Body of pancreas (tissue), 4 donors: Measurements from ENCODE around the gene DRD4. TPM values are rescaled to one million over a fixed set of nuclear protein-coding genes. Genes with fewer than 3 reads are reported as not detected.

ENCODE experiments used
- ATAC-seq: fragments of 150-250 bp; one replicate; pipeline ENCODE4 v1.9.1; 2016
- DNase-seq, 4 donors: peaks; one replicate each; pipeline ENCODE4 v3.0.0-alpha.2; 2019
- H3K27ac ChIP-seq, 4 donors: fragments of 200-600 bp; sonication (generic); 1 replicate in 3 of 4; 2 replicates in 1 of 4; pipeline versions ENCODE4 v1.5.1 to v1.6.1; 2016 to 2019; ENCODE audit warnings: mild to moderate bottlenecking in 1 of 4, mixed read lengths in 1 of 4, moderate library complexity in 1 of 4
- H3K27me3 ChIP-seq, 2 donors: fragments of 200-600 bp; sonication (generic); one replicate each; pipeline ENCODE4 v1.6.0; 2016; ENCODE audit warnings: mild to moderate bottlenecking in 1 of 2
- H3K36me3 ChIP-seq, 2 donors: fragments of 200-600 bp; sonication (generic); replicated peaks in 1 of 2; 2 replicates each; pipeline ENCODE4 v1.5.1; 2016; ENCODE audit warnings: low read depth in 2 of 2; ENCODE audit not compliant: insufficient read depth in 1 of 2
- H3K4me1 ChIP-seq: fragments of 200-600 bp; sonication (generic); one replicate; pipeline ENCODE4 v1.6.0; 2016
- H3K4me3 ChIP-seq, 2 donors: fragments of 200-600 bp; sonication (generic); 1 replicate in 1 of 2; 2 replicates in 1 of 2; pipeline ENCODE4 v1.5.1; 2016 to 2019
- H3K9me3 ChIP-seq, 3 donors: fragments of 200-600 bp; sonication (generic); 1 replicate in 2 of 3; 2 replicates in 1 of 3; pipeline ENCODE4 v1.5.1; 2016
- CTCF ChIP-seq, 7 experiments: fragments of 450-650 bp in 4 of 7; fragments of 200-600 bp in 3 of 7; sonication (generic) in 3 of 7; IDR thresholded peaks; one replicate each; pipeline ENCODE4 v1.5.1; 2016 to 2019; ENCODE audit warnings: antibody characterized with exemption in 7 of 7
- POLR2A ChIP-seq, 3 donors: fragments of 450-650 bp; IDR thresholded peaks; one replicate each; pipeline ENCODE4 v1.6.1; 2016; ENCODE audit warnings: antibody characterized with exemption in 3 of 3, mild to moderate bottlenecking in 2 of 3
- WGBS, 2 donors: methylation state at CpG; one replicate each; pipeline ENCODE4 v1.1.5; 2017; 5-methylcytosine and 5-hydroxymethylcytosine counted together
- intact Hi-C: fragments of 100-400 bp; cut with DNase I; formaldehyde crosslinking; loops from one replicate; pipeline ENCODE4 v1.15.1; 2023
- total RNA-seq, 2 donors: library from RNA; depleted of rRNA; stranded (reverse); fragments of >200 nt; gene quantifications; one replicate each; pipeline ENCODE4 v1.1.0, GENCODE V29; 2016

Gene DRD4
- total RNA-seq, 2 donors from 2014 or later: 3.0 TPM; not detected in 1

GRCh38 chr11:590997-591396 lies 46.1 kb upstream of the DRD4 start:
- ATAC-seq (no peak), DNase-seq (no peak)
- Histone ChIP-seq H3K36me3 (peaks cover 18 to 43% of the 10 kb centered on the region in 2 donors), H3K27ac (no peak overlapping the region), H3K4me1 (no peaks in the 10 kb centered on the region), H3K4me3 (no peak overlapping the region), H3K27me3 (no peaks in the 10 kb centered on the region), H3K9me3 (no peaks in the 10 kb centered on the region)
- TF ChIP-seq POLR2A (IDR thresholded peaks at IDR 0.05) (no peak), CTCF (IDR thresholded peaks at IDR 0.05) (no peak)
- intact Hi-C loops: no loop called here
- 79 to 86% methylated on average over 11 of the region's 11 CpGs for WGBS, 2 donors

- Histone ChIP-seq H3K4me3 (no peak overlapping the region), H3K4me1 (no peaks in the 10 kb centered on the region), H3K27ac (no peak overlapping the region), H3K36me3 (peaks cover 18 to 38% of the 10 kb centered on the region in 2 donors), H3K27me3 (no peaks in the 10 kb centered on the region), H3K9me3 (no peaks in the 10 kb centered on the region)
- WGBS, 2 donors: 92 to 97% methylated on average over 22 of the region's 22 CpGs
- intact Hi-C loops: no loop called here
- ATAC-seq (no peak), DNase-seq (no peak)
- TF ChIP-seq POLR2A (IDR thresholded peaks at IDR 0.05) (no peak), CTCF (IDR thresholded peaks at IDR 0.05) (no peak)
Observed at GRCh38 chr11:592501-592900, 44.6 kb upstream of the DRD4 start.

GRCh38 chr11:592918-593317 lies 44.2 kb upstream of the DRD4 start:
- WGBS, 2 donors: 87 to 88% methylated on average over 10 of the region's 10 CpGs
- no peak for ATAC-seq
- peaks cover 18 to 38% of the 10 kb centered on the region in 2 donors for H3K36me3 ChIP-seq

GRCh38 chr11:593347-593746 lies 43.7 kb upstream of the DRD4 start:
- peaks cover 18 to 41% of the 10 kb centered on the region in 2 donors for H3K36me3 ChIP-seq
- intact Hi-C loops: no loop called here
- H3K4me1 ChIP-seq: no peaks in the 10 kb centered on the region
- ATAC-seq: no peak
- H3K27ac ChIP-seq: no peak overlapping the region
- WGBS, 2 donors: 91 to 96% methylated on average over 12 to 14 of the region's 21 CpGs
- DNase-seq: no peak
- no peak overlapping the region for H3K4me3 ChIP-seq
- H3K9me3 ChIP-seq: no peaks in the 10 kb centered on the region
- H3K27me3 ChIP-seq: no peaks in the 10 kb centered on the region
- TF ChIP-seq POLR2A (IDR thresholded peaks at IDR 0.05) (no peak), CTCF (IDR thresholded peaks at IDR 0.05) (no peak)

More at GRCh38 chr11:592918-593317, 44.2 kb upstream of the DRD4 start:
- Histone ChIP-seq H3K27me3 (no peaks in the 10 kb centered on the region), H3K27ac (no peak overlapping the region), H3K4me1 (no peaks in the 10 kb centered on the region), H3K9me3 (no peaks in the 10 kb centered on the region), H3K4me3 (no peak overlapping the region)
- DNase-seq: no peak
- intact Hi-C loops: no loop called here
- TF ChIP-seq CTCF (IDR thresholded peaks at IDR 0.05): no peak
- no peak for TF ChIP-seq POLR2A (IDR thresholded peaks at IDR 0.05)

- Histone ChIP-seq H3K9me3 (no peaks in the 10 kb centered on the region), H3K27me3 (no peaks in the 10 kb centered on the region), H3K36me3 (peaks cover 18 to 41% of the 10 kb centered on the region in 2 donors), H3K27ac (no peak overlapping the region), H3K4me3 (no peak overlapping the region), H3K4me1 (no peaks in the 10 kb centered on the region)
- 87 to 90% methylated on average over 3 to 10 of the region's 10 CpGs for WGBS, 2 donors
- ATAC-seq: no peak
- TF ChIP-seq POLR2A (IDR thresholded peaks at IDR 0.05): no peak
- TF ChIP-seq CTCF (IDR thresholded peaks at IDR 0.05): no peak
- intact Hi-C loops: no loop called here
- no peak for DNase-seq
Observed at GRCh38 chr11:595400-595799, 41.7 kb upstream of the DRD4 start.
